IPS-15b (cell line): ENCODE measurements around the gene AP3B2.
"Not testable (repeated sequence)": the region's sequence is repeated elsewhere in the genome, so short reads cannot be mapped to it uniquely, and the experiment has no call there.

Source experiments
- H3K27me3 ChIP-seq: one replicate; pipeline ENCODE4 v1.6.1; 2013; ENCODE audit warnings: low read length; ENCODE audit not compliant: control insufficient read depth, insufficient read depth
- H3K36me3 ChIP-seq: one replicate; pipeline ENCODE4 v1.6.1; 2013; ENCODE audit warnings: low read length; ENCODE audit not compliant: control insufficient read depth, insufficient read depth
- H3K4me1 ChIP-seq: one replicate; pipeline ENCODE4 v1.6.1; 2013; ENCODE audit warnings: mild to moderate bottlenecking, low read length; ENCODE audit not compliant: control insufficient read depth, insufficient read depth
- H3K4me3 ChIP-seq: one replicate; pipeline ENCODE4 v1.5.1; 2013; ENCODE audit warnings: low read depth, low read length
- H3K9ac ChIP-seq: one replicate; pipeline ENCODE4 v1.6.1; 2013; ENCODE audit warnings: low read depth, mild to moderate bottlenecking, low read length
- H3K9me3 ChIP-seq: one replicate; pipeline ENCODE4 v1.6.1; 2013; ENCODE audit warnings: mild to moderate bottlenecking, low read length; ENCODE audit not compliant: control insufficient read depth, insufficient read depth

Gene AP3B2

DNA sequence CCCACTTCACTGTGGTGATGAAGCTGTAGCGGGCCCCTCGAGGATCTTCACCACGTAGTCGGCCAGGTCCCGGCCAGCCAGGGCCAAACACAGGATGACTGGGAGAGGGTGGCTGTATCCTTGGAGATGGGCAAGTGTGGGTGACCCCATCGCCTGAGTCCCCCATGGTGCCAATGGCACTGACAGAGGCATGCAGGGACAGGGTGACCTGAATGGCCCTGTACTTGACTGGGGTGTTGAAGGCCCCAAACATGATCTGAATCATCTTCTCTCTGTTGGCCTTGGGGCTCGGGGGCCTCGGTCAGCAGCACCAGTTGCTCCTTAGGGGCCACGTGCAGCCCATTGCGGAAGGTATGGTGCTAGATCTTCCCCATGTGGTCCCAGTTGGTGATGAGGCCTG is 17.1 kb upstream of the AP3B2 start:
- Histone ChIP-seq H3K36me3 (no peaks in the 10 kb centered on the region), H3K9ac (no peak overlapping the region), H3K4me1 (no peaks in the 10 kb centered on the region), H3K4me3 (no peak overlapping the region), H3K9me3 (no peaks in the 10 kb centered on the region), H3K27me3 (no peaks in the 10 kb centered on the region)

DNA sequence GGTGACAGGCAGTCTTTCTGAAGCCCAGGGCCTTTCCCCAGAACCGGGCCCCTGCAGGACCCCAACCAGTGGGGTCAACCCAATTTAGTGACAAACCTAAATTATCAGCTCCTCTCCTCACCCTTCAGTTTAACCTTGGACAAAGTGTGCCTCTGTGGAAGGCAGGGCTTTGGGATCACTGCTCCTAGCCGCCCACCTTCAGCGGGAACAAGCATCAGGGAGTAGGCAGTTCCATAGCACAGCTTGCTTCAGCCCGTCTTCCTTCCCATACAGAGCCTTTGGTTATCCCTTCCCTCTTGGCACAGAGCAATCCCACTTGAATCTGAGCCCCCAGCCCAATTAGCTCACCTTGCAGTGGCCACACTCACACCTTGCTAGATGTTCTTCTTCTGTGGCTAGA is 5.3 kb upstream of the AP3B2 start:
- no peak overlapping the region for H3K9ac ChIP-seq
- H3K27me3 ChIP-seq: peaks cover 5% of the 10 kb centered on the region
- no peaks in the 10 kb centered on the region for H3K36me3 ChIP-seq
- no peaks in the 10 kb centered on the region for H3K4me1 ChIP-seq
- no peaks in the 10 kb centered on the region for H3K9me3 ChIP-seq
- H3K4me3 ChIP-seq: no peak overlapping the region

DNA sequence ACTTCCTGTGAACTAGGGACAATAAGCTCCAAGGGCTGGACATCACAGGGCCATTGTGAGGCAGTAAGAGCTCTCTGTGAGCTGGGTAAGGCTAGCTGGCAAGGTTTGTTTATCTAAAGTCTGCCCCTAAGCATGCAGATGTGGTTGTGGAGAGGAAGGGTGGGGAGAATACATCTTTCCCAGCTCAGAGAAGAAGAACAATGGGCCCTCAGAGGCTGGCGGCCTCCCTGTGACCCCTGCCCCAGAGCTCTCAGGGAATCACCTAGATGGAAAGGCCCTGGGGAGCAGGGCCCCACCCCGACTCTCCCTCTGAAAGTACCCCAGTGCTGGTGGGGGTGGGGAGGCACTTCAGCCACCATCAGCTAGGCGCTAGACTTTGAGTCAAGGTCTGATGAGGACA is 4.3 kb upstream of the AP3B2 start:
- Histone ChIP-seq H3K9ac (no peak overlapping the region), H3K9me3 (no peaks in the 10 kb centered on the region), H3K4me3 (no peak overlapping the region), H3K4me1 (no peaks in the 10 kb centered on the region), H3K27me3 (peaks cover 5% of the 10 kb centered on the region), H3K36me3 (no peaks in the 10 kb centered on the region)

DNA sequence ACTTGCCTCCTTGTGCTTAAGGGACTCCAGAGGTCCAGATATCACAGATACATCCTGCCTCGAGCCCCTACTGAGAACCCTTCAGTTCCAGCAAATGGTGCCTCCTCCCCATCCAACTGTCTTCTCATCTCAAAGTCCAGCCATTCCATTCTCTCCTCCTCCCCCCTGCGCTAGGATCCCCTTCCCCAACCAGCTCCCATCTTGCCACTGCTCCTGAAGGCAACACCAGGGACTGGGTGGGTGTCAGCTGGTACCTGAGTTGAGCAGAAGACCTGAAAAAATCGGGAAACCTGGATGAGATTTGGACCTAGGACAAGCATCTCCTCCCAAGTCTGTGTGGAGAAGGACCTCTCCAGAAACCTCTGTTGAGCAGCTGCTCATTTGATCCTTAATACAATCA is 2.4 kb upstream of the AP3B2 start:
- peaks cover 10% of the 10 kb centered on the region for H3K4me1 ChIP-seq
- no peaks in the 10 kb centered on the region for H3K36me3 ChIP-seq
- H3K4me3 ChIP-seq: no peak overlapping the region
- H3K27me3 ChIP-seq: peaks cover 5% of the 10 kb centered on the region
- H3K9me3 ChIP-seq: no peaks in the 10 kb centered on the region
- no peak overlapping the region for H3K9ac ChIP-seq

DNA sequence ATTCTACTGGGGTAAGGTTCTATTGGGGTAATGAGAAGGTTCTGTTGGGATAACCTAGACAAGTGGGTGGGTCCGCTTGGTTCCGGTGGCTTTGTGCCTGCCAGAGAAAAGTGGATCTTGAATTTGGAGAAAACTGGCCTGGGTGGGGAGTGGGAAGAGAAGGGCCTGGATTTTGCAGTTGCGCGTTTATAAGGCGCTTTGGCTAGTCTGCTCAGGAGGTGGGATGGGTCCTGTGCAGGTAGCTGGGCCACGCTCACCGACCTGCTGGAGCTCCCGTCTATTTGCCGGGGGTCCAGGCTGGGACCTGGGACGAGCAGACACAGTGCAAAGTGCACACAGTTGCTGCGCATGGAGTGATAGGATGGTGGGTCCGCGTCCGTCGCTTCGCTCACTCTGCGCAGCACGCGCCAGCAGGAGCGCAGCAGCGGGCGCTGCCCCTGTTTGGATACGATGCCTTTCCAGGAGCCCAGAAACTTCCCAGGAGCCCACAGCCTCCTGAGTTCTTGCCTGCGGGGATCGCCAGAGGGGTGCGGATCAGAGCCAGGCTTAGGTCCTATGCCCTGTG is 1.3 kb upstream of the AP3B2 start:
- Histone ChIP-seq H3K4me1 (peaks cover 10% of the 10 kb centered on the region), H3K27me3 (peaks cover 5% of the 10 kb centered on the region), H3K36me3 (no peaks in the 10 kb centered on the region), H3K9ac (no peak overlapping the region), H3K9me3 (no peaks in the 10 kb centered on the region), H3K4me3 (no peak overlapping the region)

DNA sequence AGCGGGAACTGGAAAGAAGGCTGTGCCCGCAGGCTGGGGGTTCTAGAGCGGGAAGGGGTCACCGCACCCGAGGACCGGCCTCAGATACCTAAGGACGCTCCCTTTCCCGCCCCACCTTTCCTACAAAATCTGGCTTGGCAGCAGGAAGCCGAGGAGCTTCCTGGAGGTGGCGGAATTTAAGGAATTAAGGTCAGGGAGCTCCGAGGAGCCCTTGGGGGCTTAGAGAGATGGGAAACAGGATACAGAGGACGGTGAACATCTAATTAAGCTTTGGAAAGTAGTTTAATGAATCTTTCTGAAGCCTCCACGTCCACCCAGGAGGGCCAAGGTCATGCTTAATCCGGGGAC is 507 bp upstream of the AP3B2 start:
- Histone ChIP-seq H3K4me1 (peaks cover 10% of the 10 kb centered on the region), H3K4me3 (peak overlapping the region; percentile 69), H3K27me3 (peaks cover 5% of the 10 kb centered on the region), H3K36me3 (no peaks in the 10 kb centered on the region), H3K9ac (peak overlapping the region; percentile 65), H3K9me3 (no peaks in the 10 kb centered on the region)

DNA sequence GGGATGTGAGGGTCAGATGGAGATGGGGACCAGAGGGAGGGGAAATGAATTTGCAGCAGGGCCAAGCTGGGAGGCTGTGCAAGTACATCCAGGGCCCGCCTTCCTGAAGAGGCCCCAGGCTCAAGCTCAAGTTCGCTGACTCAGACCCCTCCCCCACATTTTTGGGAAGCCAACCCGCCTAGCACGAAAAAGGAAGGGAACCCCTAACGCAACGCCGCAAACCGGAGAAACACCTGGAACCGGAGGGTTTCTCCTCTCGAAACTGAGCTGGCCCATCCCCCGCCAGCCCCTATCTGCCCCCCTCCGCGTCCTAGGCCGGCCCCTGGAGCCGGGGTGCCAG is 624 bp downstream of the AP3B2 start:
- H3K4me3 ChIP-seq: peak overlapping the region; percentile 77
- peak overlapping the region; percentile 1 for H3K9ac ChIP-seq
- H3K9me3 ChIP-seq: no peaks in the 10 kb centered on the region
- peaks cover 5% of the 10 kb centered on the region for H3K27me3 ChIP-seq
- H3K36me3 ChIP-seq: no peaks in the 10 kb centered on the region
- H3K4me1 ChIP-seq: peaks cover 10% of the 10 kb centered on the region

DNA sequence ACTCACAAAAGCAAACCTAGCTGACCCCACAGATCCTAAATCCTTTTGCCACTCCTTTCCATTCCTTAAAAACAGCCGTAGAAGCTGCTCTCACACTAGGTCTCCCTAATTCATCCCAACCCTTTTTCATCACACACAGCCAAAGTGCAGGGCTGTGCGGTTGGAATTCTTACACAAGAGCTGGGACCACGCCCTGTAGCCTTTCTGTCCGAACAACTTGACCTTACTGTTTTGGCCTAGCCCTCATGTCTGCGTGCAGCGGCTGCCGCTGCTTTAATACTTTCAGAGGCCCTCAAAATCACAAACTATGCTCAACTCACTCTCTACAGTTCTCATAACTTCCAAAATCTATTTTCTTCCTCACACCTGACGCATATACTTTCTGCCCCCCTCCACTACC is 3.8 kb downstream of the AP3B2 start:
- H3K4me3 ChIP-seq, H3K9me3 ChIP-seq, H3K27me3 ChIP-seq, H3K9ac ChIP-seq, H3K36me3 ChIP-seq: not testable (repeated sequence)
- peaks cover 10% of the 10 kb centered on the region for H3K4me1 ChIP-seq

DNA sequence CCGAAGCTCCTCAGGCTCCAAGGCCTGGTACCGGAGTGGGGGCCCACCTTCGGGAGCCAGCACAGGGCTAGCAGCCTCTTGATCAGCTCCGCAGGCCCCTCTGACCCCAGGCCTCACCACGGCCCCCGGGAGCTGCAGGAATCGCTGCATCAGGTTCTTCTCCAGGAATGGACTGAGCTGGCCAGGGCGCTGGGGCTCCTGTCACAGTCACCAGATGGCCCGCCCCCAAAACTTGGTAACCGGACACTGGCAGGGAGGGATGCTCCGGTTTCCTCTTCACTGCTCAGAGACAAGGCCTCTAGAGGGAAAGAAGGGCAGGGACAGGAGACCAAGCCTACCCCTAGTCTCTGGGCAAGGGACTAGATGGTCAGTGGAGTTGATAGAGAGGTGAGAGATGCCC is 9.9 kb downstream of the AP3B2 start:
- H3K4me1 ChIP-seq: peaks cover 3% of the 10 kb centered on the region
- no peaks in the 10 kb centered on the region for H3K9me3 ChIP-seq
- no peak overlapping the region for H3K4me3 ChIP-seq
- no peaks in the 10 kb centered on the region for H3K27me3 ChIP-seq
- no peaks in the 10 kb centered on the region for H3K36me3 ChIP-seq
- H3K9ac ChIP-seq: no peak overlapping the region

DNA sequence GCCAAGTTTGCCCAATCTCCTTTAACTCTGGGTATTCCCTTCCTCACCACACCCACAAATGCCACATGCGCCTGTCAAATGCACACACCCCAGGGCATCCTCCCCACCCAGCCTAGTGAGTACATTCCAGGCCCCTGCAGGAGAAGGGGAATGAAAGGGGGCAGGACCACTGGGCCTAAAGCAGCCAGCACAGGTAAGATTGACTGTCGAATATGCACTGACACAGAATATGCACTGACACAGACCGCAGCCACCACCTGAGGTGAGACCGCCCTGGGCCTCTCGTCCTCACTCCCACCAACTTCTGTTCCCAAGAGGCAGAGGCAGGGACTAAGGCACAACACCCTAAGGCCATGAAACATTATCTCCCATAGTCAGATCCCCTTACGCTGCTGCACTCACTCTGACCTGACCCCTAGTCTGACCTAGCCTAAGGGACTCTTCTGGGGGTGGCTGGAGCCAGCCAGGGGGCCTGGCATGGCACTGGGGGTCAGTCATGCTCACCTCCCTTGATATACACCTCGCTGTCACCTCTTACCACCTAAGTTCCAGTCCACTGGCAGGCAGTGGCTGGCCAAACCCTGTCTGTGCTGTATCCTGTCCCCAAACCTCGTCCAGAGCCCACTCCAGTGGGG is 10.8 kb downstream of the AP3B2 start:
- no peaks in the 10 kb centered on the region for H3K36me3 ChIP-seq

DNA sequence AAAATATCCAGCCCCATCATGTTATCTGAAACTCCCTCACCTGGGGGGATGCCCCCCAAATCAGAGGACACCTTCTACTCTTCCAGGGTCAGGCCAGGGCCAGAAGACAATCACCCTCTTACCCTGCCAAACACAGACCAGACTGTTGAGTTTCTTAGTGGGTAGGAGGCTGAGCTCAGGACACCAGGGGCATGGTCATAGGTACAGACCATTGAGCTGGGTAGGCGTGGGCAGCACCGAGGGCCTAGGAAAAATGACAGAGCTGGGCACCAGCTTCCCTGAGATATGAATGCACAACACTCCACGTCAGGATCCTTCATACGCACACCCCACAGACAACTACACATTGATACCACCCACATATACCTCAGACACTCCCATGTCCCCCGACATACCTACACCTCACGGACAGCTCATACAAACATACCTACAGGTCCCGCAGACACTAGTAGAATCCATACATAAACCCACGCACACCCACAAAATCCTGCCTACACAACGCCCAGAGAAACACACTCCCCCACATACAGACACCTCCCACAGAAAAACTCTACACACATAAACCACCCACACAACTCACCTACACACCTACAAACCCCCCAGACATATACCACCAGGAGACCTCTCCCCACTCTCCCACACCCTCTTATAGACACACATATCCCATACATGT is 11.8 kb downstream of the AP3B2 start:
- Histone ChIP-seq H3K36me3 (no peaks in the 10 kb centered on the region), H3K4me1 (peaks cover 3% of the 10 kb centered on the region), H3K9ac (no peak overlapping the region), H3K4me3 (no peak overlapping the region), H3K9me3 (no peaks in the 10 kb centered on the region), H3K27me3 (no peaks in the 10 kb centered on the region)

More for the DNA sequence above, 10.8 kb downstream of the AP3B2 start:
- Histone ChIP-seq H3K4me3 (no peak overlapping the region), H3K4me1 (peaks cover 3% of the 10 kb centered on the region), H3K9ac (no peak overlapping the region), H3K9me3 (no peaks in the 10 kb centered on the region), H3K27me3 (no peaks in the 10 kb centered on the region)

DNA sequence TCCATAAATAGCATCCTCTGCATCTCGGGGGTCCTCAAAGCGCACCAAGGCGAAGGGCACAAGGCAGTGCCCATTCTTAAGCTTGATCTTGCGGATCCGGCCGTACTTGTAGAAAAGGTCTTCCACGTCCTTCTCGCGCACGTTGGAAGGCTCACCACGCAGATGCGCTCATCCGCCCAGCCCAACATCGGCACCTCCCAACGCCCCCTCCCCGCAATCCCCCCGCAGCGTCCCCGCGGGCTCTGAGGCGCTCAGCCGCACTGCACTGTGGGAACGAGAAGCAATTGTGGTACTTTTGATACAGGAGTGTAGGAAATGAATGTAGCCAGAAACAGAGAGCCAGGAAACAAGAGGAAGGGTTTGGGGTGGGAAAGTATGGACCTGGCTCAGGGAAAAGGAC is 17.5 kb downstream of the AP3B2 start:
- no peaks in the 10 kb centered on the region for H3K4me1 ChIP-seq
- H3K9me3 ChIP-seq: no peaks in the 10 kb centered on the region
- peaks cover 3% of the 10 kb centered on the region for H3K36me3 ChIP-seq
- no peaks in the 10 kb centered on the region for H3K27me3 ChIP-seq
- no peak overlapping the region for H3K9ac ChIP-seq
- H3K4me3 ChIP-seq: no peak overlapping the region
